A549 (cell line): ENCODE data around the gene SYNPR. TPM values are rescaled to one million over a fixed set of nuclear protein-coding genes. Genes with fewer than 3 reads are reported as not detected.

Experiments used
- ATAC-seq, 2 experiments: fragments of 200-7000 bp in 1 of 2; fragments of >200 bp in 1 of 2; cut with Nextera tagmentation in 1 of 2; cut with Tn5 transposase in 1 of 2; 3 replicates each; pipeline versions ENCODE4 v1.8.0 to v1.9.1; 2018 to 2020; ENCODE audit warnings: mild to moderate bottlenecking in 1 of 2, moderate library complexity in 1 of 2
- CTCF ChIA-PET: fragments of 300-600 bp; sonication (Branson Sonifier 250); formaldehyde crosslinking; extraction: SDS; loops from one replicate; lab custom pipeline; 2021; ENCODE audit warnings: antibody characterized with exemption, inconsistent platforms; lab: Yijun Ruan, JAX
- POLR2A ChIA-PET: fragments of 350-600 bp; formaldehyde crosslinking; extraction: SDS; loops from one replicate; lab custom pipeline; 2021; ENCODE audit warnings: antibody characterized with exemption, inconsistent platforms; lab: Yijun Ruan, JAX
- DNase-seq, 2 experiments: peaks; one replicate each; pipeline versions ENCODE4 v3.0.0 to v3.0.0-alpha.2; 2011 to 2016; ENCODE audit warnings: low read depth in 1 of 2, low spot score in 1 of 2
- FAIRE-seq: peaks from 2 replicates; lab custom pipeline; 2011; peaks lifted over from hg19 to GRCh38; lab: Jason Lieb, UNC
- H3K27ac ChIP-seq, 2 experiments: fragments of >200 bp; sonication (Bioruptor Twin); formaldehyde crosslinking; 3 replicates each; pipeline ENCODE4 v1.5.1; 2016 to 2017
- H3K4me1 ChIP-seq: fragments of >200 bp; sonication (Bioruptor Twin); formaldehyde crosslinking; 3 replicates; pipeline ENCODE4 v1.6.1; 2016
- H3K4me2 ChIP-seq: fragments of >200 bp; sonication (Bioruptor Twin); formaldehyde crosslinking; 3 replicates; pipeline ENCODE4 v1.6.1; 2016
- H3K4me3 ChIP-seq: fragments of >200 bp; sonication (Bioruptor Twin); formaldehyde crosslinking; 3 replicates; pipeline ENCODE4 v1.5.1; 2016
- H3K9me3 ChIP-seq: fragments of >200 bp; sonication (Bioruptor Twin); formaldehyde crosslinking; 3 replicates; pipeline ENCODE4 v1.6.1; 2016
- BHLHE40 ChIP-seq: IDR thresholded peaks from 2 replicates; pipeline ENCODE4 v1.6.1; 2012; ENCODE audit warnings: low read depth, low read length, inconsistent platforms
- CEBPB ChIP-seq, 2 experiments: fragments of >200 bp in 1 of 2; sonication (Bioruptor Twin) in 1 of 2; formaldehyde crosslinking in 1 of 2; IDR thresholded peaks; 2 replicates each; pipeline ENCODE4 v1.6.1; 2012 to 2016
- CHD2 ChIP-seq: fragments of 150-350 bp; IDR thresholded peaks from 2 replicates; pipeline ENCODE4 v1.6.1; 2014; ENCODE audit warnings: low read length; ENCODE audit not compliant: partially characterized antibody
- EHMT2 ChIP-seq: fragments of 200-600 bp; sonication (generic); IDR thresholded peaks from 2 replicates; pipeline ENCODE4 v1.6.1; 2016; ENCODE audit warnings: antibody characterized with exemption, low read depth, mild to moderate bottlenecking, moderate library complexity
- ESRRA ChIP-seq: fragments of 150-350 bp; IDR thresholded peaks from 2 replicates; pipeline ENCODE4 v1.6.1; 2014; ENCODE audit warnings: mild to moderate bottlenecking, low read length, borderline replicate concordance
- FOSB ChIP-seq: fragments of 250-450 bp; sonication (Bioruptor Pico); IDR thresholded peaks from 2 replicates; pipeline ENCODE4 v1.5.0; 2020; ENCODE audit warnings: mild to moderate bottlenecking, moderate library complexity
- FOSL2 ChIP-seq, 2 experiments: fragments of 450-650 bp in 1 of 2; fragments of >200 bp in 1 of 2; sonication (Bioruptor Twin) in 1 of 2; formaldehyde crosslinking; IDR thresholded peaks; 2 replicates each; pipeline versions ENCODE4 v1.5.0 to v1.6.1; 2016 to 2020; ENCODE audit warnings: mild to moderate bottlenecking in 1 of 2, moderate library complexity in 1 of 2
- HDAC2 ChIP-seq: fragments of 200-600 bp; sonication (generic); IDR thresholded peaks from 2 replicates; pipeline ENCODE4 v1.6.1; 2016
- HMGXB4 ChIP-seq: fragments of 250-450 bp; sonication (Bioruptor Pico); IDR thresholded peaks from 2 replicates; pipeline ENCODE4 v1.5.0; 2021; ENCODE audit warnings: mild to moderate bottlenecking, moderate library complexity, borderline replicate concordance
- HOXA7 ChIP-seq: fragments of 250-450 bp; sonication (Bioruptor Pico); IDR thresholded peaks from 2 replicates; pipeline ENCODE4 v1.5.0; 2020; ENCODE audit warnings: mild to moderate bottlenecking, moderate library complexity
- HOXB13 ChIP-seq: fragments of 250-450 bp; sonication (Bioruptor Pico); IDR thresholded peaks from 2 replicates; pipeline ENCODE4 v1.5.0; 2020; ENCODE audit warnings: low read depth, mild to moderate bottlenecking, moderate library complexity
- HOXB5 ChIP-seq: fragments of 250-450 bp; sonication (Bioruptor Pico); IDR thresholded peaks from 2 replicates; pipeline ENCODE4 v1.5.0; 2020; ENCODE audit warnings: mild to moderate bottlenecking, moderate library complexity
- JUNB ChIP-seq: fragments of >200 bp; sonication (Bioruptor Twin); formaldehyde crosslinking; IDR thresholded peaks from 2 replicates; pipeline ENCODE4 v1.6.1; 2016
- KDM1A ChIP-seq: fragments of 200-600 bp; sonication (generic); IDR thresholded peaks from 2 replicates; pipeline ENCODE4 v1.6.1; 2016; ENCODE audit warnings: low read depth, mild to moderate bottlenecking
- MAFK ChIP-seq: fragments of 450-650 bp; IDR thresholded peaks from 2 replicates; pipeline ENCODE4 v1.6.1; 2014; ENCODE audit not compliant: partially characterized antibody
- MYC ChIP-seq: IDR thresholded peaks from 2 replicates; pipeline ENCODE4 v1.6.1; 2012; ENCODE audit warnings: mild to moderate bottlenecking, inconsistent platforms, low read length, improper control_type of control experiment, borderline replicate concordance
- NFE2L2 ChIP-seq: fragments of 150-350 bp; conservative IDR thresholded peaks from 2 replicates; pipeline ENCODE4 v1.6.1; 2014; ENCODE audit warnings: low read length
- NPAS2 ChIP-seq: fragments of 250-450 bp; sonication (Bioruptor Pico); IDR thresholded peaks from 2 replicates; pipeline ENCODE4 v1.8.0; 2022; ENCODE audit warnings: mild to moderate bottlenecking, moderate library complexity, borderline replicate concordance
- NR3C1 ChIP-seq: fragments of >200 bp; sonication (Bioruptor Twin); formaldehyde crosslinking; IDR thresholded peaks from 3 replicates; pipeline ENCODE4 v1.6.1; 2017
- PBX3 ChIP-seq: IDR thresholded peaks from 2 replicates; pipeline ENCODE4 v1.6.1; 2012
- RCOR1 ChIP-seq: fragments of 150-350 bp; IDR thresholded peaks from 2 replicates; pipeline ENCODE4 v1.6.1; 2014; ENCODE audit warnings: antibody characterized with exemption, low read length, low read depth
- USF2 ChIP-seq: fragments of 450-650 bp; IDR thresholded peaks from 2 replicates; pipeline ENCODE4 v1.6.1; 2014; ENCODE audit warnings: antibody characterized with exemption
- ZFP36 ChIP-seq: fragments of 450-650 bp; IDR thresholded peaks from 2 replicates; pipeline ENCODE4 v1.6.1; 2014; ENCODE audit warnings: borderline replicate concordance; ENCODE audit not compliant: partially characterized antibody
- WGBS: methylation state at CpG from one replicate; pipeline ENCODE4 v1.1.6; 2017; ENCODE audit errors: missing lambda C conversion rate; 5-methylcytosine and 5-hydroxymethylcytosine counted together
- polyA plus RNA-seq, 4 experiments: library from polyadenylated mRNA; depleted of rRNA in 3 of 4; stranded (reverse); fragments of >200 nt; fragmentation: RNase III in 1 of 4; extraction: RNeasy Plus Mini Kit Qiagen cat#74134 plus additional on column Dnase treatment in 1 of 4; gene quantifications; 2 replicates in 3 of 4; 3 replicates in 1 of 4; pipeline ENCODE4 v1.2.3, GENCODE V29; 2011 to 2017
- TF ChIP-seq, protein P1 (sequence below): fragments of 150-350 bp; IDR thresholded peaks from 2 replicates; pipeline ENCODE4 v1.6.1; 2014; ENCODE audit warnings: low read depth, mild to moderate bottlenecking, low read length
- TF ChIP-seq, protein P2 (sequence below): fragments of >200 bp; sonication (Bioruptor Twin); formaldehyde crosslinking; IDR thresholded peaks from 2 replicates; pipeline ENCODE4 v1.6.1; 2016

Gene SYNPR
- polyA plus RNA-seq, 2 of the 4 experiments (the other 2 are of a cell fraction) = not detected

DNA sequence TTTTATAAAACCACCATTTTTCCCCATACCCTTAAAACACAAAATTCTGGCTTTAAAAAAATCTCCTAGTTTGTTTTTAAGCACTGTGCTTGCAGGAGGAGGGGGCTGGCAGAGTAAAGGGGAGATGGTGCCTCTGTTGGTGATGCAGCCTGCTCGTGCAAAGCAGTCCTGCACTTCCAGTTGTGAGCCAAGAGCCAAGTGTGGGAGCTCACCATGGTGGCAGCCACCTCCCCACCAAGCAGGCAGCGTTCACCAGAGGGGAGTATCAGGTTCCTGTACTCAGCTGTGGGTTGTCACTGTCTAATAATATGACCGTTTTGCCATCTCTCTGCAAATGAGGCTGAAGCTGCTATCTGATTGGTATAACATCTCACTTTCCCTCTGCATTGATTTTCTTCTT, 164.8 kb downstream of the SYNPR start:
- no peak overlapping the region for H3K4me3 ChIP-seq
- ATAC-seq = no peak
- no peak for TF ChIP-seq PBX3
- TF ChIP-seq NR3C1 = no peak
- no peak for TF ChIP-seq NPAS2 (CRISPR knock-in tag)
- no peak for TF ChIP-seq BHLHE40
- TF ChIP-seq, protein P1, sequence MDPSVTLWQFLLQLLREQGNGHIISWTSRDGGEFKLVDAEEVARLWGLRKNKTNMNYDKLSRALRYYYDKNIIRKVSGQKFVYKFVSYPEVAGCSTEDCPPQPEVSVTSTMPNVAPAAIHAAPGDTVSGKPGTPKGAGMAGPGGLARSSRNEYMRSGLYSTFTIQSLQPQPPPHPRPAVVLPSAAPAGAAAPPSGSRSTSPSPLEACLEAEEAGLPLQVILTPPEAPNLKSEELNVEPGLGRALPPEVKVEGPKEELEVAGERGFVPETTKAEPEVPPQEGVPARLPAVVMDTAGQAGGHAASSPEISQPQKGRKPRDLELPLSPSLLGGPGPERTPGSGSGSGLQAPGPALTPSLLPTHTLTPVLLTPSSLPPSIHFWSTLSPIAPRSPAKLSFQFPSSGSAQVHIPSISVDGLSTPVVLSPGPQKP = no peak
- TF ChIP-seq, all 56 proteins: peak for 0
- CTCF ChIA-PET = no interaction called here
- Histone ChIP-seq H3K4me1 (no peaks in the 10 kb centered on the region), H3K9me3 (no peaks in the 10 kb centered on the region), H3K4me2 (no peak overlapping the region), H3K27ac (no peak overlapping the region)
- FAIRE-seq = no peak
- WGBS = 0% methylated on average over 3 of the region's 3 CpGs
- no peak for DNase-seq
- POLR2A ChIA-PET = no interaction called here

DNA sequence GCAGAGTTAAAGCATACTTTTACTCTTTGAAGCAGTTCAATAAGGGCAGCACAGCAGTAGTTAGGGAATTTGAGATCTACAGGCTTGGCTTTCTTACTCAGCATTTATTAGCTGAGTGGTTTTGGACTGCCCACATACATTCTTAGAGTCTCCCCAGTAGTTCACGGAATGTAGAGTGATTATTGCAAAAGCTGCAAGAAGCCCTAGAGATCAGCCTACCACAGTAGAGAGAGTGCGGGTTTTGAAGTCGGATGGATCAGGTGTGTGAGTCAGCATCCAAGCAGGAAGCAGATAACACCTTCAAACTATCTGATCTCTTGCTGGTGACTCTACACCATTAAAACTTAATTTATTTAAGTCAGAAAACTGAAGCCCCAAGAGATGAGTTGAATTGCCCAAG, 171.9 kb downstream of the SYNPR start:
- H3K4me2 ChIP-seq = no peak overlapping the region
- no peak overlapping the region for H3K27ac ChIP-seq
- no peak for DNase-seq
- no peak overlapping the region for H3K4me3 ChIP-seq
- TF ChIP-seq CEBPB (IDR thresholded peaks at IDR 0.05) (no peak), MAFK (no peak), CHD2 (no peak), JUNB (no peak), KDM1A (no peak), HOXB5 (CRISPR knock-in tag) (no peak), USF2 (no peak), HDAC2 (no peak)
- TF ChIP-seq, protein P2, sequence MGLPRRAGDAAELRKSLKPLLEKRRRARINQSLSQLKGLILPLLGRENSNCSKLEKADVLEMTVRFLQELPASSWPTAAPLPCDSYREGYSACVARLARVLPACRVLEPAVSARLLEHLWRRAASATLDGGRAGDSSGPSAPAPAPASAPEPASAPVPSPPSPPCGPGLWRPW = no peak
- CTCF ChIA-PET = no interaction called here
- WGBS = 7% methylated on average over 3 of the region's 3 CpGs
- ATAC-seq = no peak
- H3K9me3 ChIP-seq = no peaks in the 10 kb centered on the region
- no peak for FAIRE-seq
- POLR2A ChIA-PET = no interaction called here
- H3K4me1 ChIP-seq = no peaks in the 10 kb centered on the region

- no peak overlapping the region for H3K27ac ChIP-seq
- POLR2A ChIA-PET = no interaction called here
- no peak overlapping the region for H3K4me2 ChIP-seq
- ATAC-seq (no peak), FAIRE-seq (no peak), DNase-seq (no peak)
- no peaks in the 10 kb centered on the region for H3K9me3 ChIP-seq
- WGBS = 24% methylated on average over 5 of the region's 5 CpGs
- no peak overlapping the region for H3K4me3 ChIP-seq
- H3K4me1 ChIP-seq = no peaks in the 10 kb centered on the region
- TF ChIP-seq MYC = no peak
- TF ChIP-seq, all 56 proteins: peak for 0
- CTCF ChIA-PET = no interaction called here
These were observed 172.7 kb downstream of the SYNPR start for GRCh38 chr3:63450634-63451363.

GRCh38 chr3:63456901-63457300, 178.8 kb downstream of the SYNPR start:
- 0% methylated on average over 6 of the region's 6 CpGs for WGBS
- TF ChIP-seq HOXB13 (CRISPR knock-in tag) (no peak), ESRRA (no peak), CHD2 (no peak), NPAS2 (CRISPR knock-in tag) (no peak), RCOR1 (no peak), NFE2L2 (no peak), HMGXB4 (CRISPR knock-in tag) (no peak), FOSL2 (IDR thresholded peaks at IDR 0.05) (no peak), FOSL2 (CRISPR knock-in tag; IDR thresholded peaks at IDR 0.05) (no peak), EHMT2 (no peak), HOXA7 (CRISPR knock-in tag) (no peak), FOSB (CRISPR knock-in tag) (no peak), NR3C1 (no peak), CEBPB (IDR thresholded peaks at IDR 0.05) (no peak), HOXB5 (CRISPR knock-in tag) (no peak), ZFP36 (no peak)

More at GRCh38 chr3:63456901-63457300, 178.8 kb downstream of the SYNPR start:
- no peaks in the 10 kb centered on the region for H3K4me1 ChIP-seq
- no peak for DNase-seq
- no peak for FAIRE-seq
- ChIA-PET POLR2A (no interaction called here), CTCF (no interaction called here)
- H3K4me3 ChIP-seq = no peak overlapping the region
- no peak for ATAC-seq
- H3K9me3 ChIP-seq = no peaks in the 10 kb centered on the region
- no peak overlapping the region for H3K4me2 ChIP-seq
- no peak overlapping the region for H3K27ac ChIP-seq
